Measurements from ENCODE around the gene WFDC6. TPM values are rescaled to one million over a fixed set of nuclear protein-coding genes. Genes with fewer than 3 reads are reported as not detected.
A peak's percentile ranks its signal among the peaks of the same experiment; 100 is the strongest.

The WFDC6 gene
- total and polyA plus RNA-seq, 2 donors (not counting 1 experiment from before 2014, with no cell fraction given) = not detected

DNA sequence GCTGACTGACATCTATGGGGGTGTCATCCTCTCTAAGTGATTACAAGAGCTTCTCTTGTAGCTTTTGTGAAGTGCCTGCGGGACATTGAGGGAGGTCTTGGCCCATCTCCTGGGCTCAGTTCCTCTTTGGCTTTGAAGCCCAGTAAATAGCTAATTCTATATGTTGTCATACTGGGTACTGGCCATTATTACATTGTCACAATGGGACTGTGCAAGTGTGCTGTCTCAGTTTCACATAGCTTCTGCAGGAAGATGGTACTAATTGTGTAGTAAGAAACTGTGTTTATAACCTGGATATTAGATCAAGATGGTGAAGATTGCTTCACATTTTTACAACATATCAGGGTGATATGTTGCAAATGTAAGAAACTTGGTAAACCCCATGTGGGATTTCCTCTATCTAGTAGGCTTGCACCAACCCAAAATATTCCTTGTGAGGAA, 43.8 kb downstream of the WFDC6 start:
- no peak overlapping the region for H3K4me3 ChIP-seq (replicated peaks in 1 of 4; ENCODE audit: control extremely low read depth in 1 of 4, insufficient read depth in 1 of 4, low read depth in 3 of 4, low read length in 4 of 4)
- H3K9me3 ChIP-seq (ENCODE audit: control insufficient read depth, insufficient read depth, low read depth, low read length) = no peaks in the 10 kb centered on the region
- no peak overlapping the region for H2AFZ ChIP-seq (ENCODE audit: low read length)
- TF ChIP-seq, protein P1, sequence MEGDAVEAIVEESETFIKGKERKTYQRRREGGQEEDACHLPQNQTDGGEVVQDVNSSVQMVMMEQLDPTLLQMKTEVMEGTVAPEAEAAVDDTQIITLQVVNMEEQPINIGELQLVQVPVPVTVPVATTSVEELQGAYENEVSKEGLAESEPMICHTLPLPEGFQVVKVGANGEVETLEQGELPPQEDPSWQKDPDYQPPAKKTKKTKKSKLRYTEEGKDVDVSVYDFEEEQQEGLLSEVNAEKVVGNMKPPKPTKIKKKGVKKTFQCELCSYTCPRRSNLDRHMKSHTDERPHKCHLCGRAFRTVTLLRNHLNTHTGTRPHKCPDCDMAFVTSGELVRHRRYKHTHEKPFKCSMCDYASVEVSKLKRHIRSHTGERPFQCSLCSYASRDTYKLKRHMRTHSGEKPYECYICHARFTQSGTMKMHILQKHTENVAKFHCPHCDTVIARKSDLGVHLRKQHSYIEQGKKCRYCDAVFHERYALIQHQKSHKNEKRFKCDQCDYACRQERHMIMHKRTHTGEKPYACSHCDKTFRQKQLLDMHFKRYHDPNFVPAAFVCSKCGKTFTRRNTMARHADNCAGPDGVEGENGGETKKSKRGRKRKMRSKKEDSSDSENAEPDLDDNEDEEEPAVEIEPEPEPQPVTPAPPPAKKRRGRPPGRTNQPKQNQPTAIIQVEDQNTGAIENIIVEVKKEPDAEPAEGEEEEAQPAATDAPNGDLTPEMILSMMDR (conservative IDR thresholded peaks at IDR 0.05 in 1 of 2, IDR thresholded peaks at IDR 0.05 in 1 of 2; ENCODE audit: low read depth in 1 of 2, low read length in 2 of 2) = no peak
- no peak for TF ChIP-seq EZH2 (IDR thresholded peaks at IDR 0.05; ENCODE audit: low read length, missing control alignments)
- no peak overlapping the region for H3K9ac ChIP-seq (ENCODE audit: insufficient read depth, low read length)
- no peaks in the 10 kb centered on the region for H3K79me2 ChIP-seq (ENCODE audit: control insufficient read depth, insufficient read depth, low read length)
- no peaks in the 10 kb centered on the region for H3K36me3 ChIP-seq (ENCODE audit: control insufficient read depth, insufficient read depth, low read length)
- no peaks in the 10 kb centered on the region for H3K27me3 ChIP-seq (ENCODE audit: control insufficient read depth, insufficient read depth, low read length)
- no peaks in the 10 kb centered on the region for H4K20me1 ChIP-seq (ENCODE audit: control insufficient read depth, extremely low read depth, insufficient read depth, low read length)
- H3K4me2 ChIP-seq (ENCODE audit: extremely low read depth, insufficient read depth, low read length) = no peak overlapping the region
- no peaks in the 10 kb centered on the region for H3K4me1 ChIP-seq (ENCODE audit: control insufficient read depth, extremely low read depth, insufficient read depth, low read length)
- no peak overlapping the region for H3K27ac ChIP-seq (ENCODE audit: insufficient read depth, low read length)
- no peak for DNase-seq (ENCODE audit: low read depth in 2 of 2)

DNA sequence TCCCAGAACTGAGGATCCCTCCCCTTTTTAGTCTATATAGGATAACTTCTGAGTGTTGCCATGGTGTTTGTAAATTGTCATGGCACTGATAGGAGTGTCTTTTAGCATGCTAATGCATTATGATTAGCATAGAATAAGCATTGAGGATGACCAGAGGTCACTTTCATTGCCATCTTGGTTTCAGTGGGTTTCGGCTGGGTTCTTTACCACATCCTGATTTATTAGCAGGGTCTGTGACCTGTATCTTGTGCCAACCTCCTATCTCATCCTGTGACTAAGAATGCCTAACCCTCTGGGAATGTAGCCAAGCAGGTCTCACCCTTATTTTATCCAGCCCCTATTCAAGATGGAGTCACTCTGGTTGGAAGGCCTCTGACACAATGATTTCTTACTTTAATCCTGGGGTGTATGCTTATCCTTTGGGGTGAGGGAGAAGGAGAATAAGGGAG, 50.2 kb downstream of the WFDC6 start:
- no peaks in the 10 kb centered on the region for H4K20me1 ChIP-seq (ENCODE audit: control insufficient read depth, extremely low read depth, insufficient read depth, low read length)

DNA sequence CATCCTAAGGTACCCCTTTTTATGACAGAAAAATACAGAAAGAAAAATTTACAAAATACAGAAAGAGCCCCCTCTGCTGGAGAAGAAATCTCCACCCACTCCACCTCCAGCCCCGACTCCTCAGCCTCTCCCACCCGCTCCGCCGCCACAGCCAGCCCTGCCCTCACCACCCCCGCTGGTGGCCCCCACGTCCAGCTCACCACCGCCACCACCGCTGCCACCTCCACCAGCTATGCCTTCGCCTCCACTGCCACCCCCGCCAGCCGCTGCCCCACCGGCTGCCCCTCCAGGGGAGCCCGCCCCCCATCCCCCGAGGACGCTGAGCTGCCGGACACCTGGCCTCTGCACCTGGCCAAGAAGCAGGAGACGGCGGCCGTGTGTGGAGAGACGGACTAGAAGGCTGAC, 52.0 kb downstream of the WFDC6 start:
- Histone ChIP-seq H3K36me3 (ENCODE audit: control insufficient read depth, insufficient read depth, low read length) (no peaks in the 10 kb centered on the region), H3K9me3 (ENCODE audit: control insufficient read depth, insufficient read depth, low read depth, low read length) (no peaks in the 10 kb centered on the region), H2AFZ (ENCODE audit: low read length) (no peak overlapping the region), H3K27me3 (ENCODE audit: control insufficient read depth, insufficient read depth, low read length) (peaks cover 5% of the 10 kb centered on the region), H3K27ac (ENCODE audit: insufficient read depth, low read length) (no peak overlapping the region), H4K20me1 (ENCODE audit: control insufficient read depth, extremely low read depth, insufficient read depth, low read length) (no peaks in the 10 kb centered on the region), H3K4me1 (ENCODE audit: control insufficient read depth, extremely low read depth, insufficient read depth, low read length) (no peaks in the 10 kb centered on the region), H3K9ac (ENCODE audit: insufficient read depth, low read length) (no peak overlapping the region), H3K4me3 (replicated peaks in 1 of 4; ENCODE audit: control extremely low read depth in 1 of 4, insufficient read depth in 1 of 4, low read depth in 3 of 4, low read length in 4 of 4) (no peak overlapping the region), H3K4me2 (ENCODE audit: extremely low read depth, insufficient read depth, low read length) (no peak overlapping the region), H3K79me2 (ENCODE audit: control insufficient read depth, insufficient read depth, low read length) (no peaks in the 10 kb centered on the region)
- no peak for DNase-seq (ENCODE audit: low read depth in 2 of 2)
- TF ChIP-seq, protein P1 (conservative IDR thresholded peaks at IDR 0.05 in 1 of 2, IDR thresholded peaks at IDR 0.05 in 1 of 2; ENCODE audit: low read depth in 1 of 2, low read length in 2 of 2) = no peak
- TF ChIP-seq EZH2 (IDR thresholded peaks at IDR 0.05; ENCODE audit: low read length, missing control alignments) = no peak

More for the DNA sequence above, 50.2 kb downstream of the WFDC6 start:
- no peaks in the 10 kb centered on the region for H3K4me1 ChIP-seq (ENCODE audit: control insufficient read depth, extremely low read depth, insufficient read depth, low read length)
- no peaks in the 10 kb centered on the region for H3K79me2 ChIP-seq (ENCODE audit: control insufficient read depth, insufficient read depth, low read length)
- H3K4me3 ChIP-seq (replicated peaks in 1 of 4; ENCODE audit: control extremely low read depth in 1 of 4, insufficient read depth in 1 of 4, low read depth in 3 of 4, low read length in 4 of 4) = no peak overlapping the region
- H3K4me2 ChIP-seq (ENCODE audit: extremely low read depth, insufficient read depth, low read length) = no peak overlapping the region
- H3K36me3 ChIP-seq (ENCODE audit: control insufficient read depth, insufficient read depth, low read length) = no peaks in the 10 kb centered on the region
- H3K9me3 ChIP-seq (ENCODE audit: control insufficient read depth, insufficient read depth, low read depth, low read length) = no peaks in the 10 kb centered on the region
- DNase-seq (ENCODE audit: low read depth in 2 of 2) = peak; percentile 21 to 33
- H3K27me3 ChIP-seq (ENCODE audit: control insufficient read depth, insufficient read depth, low read length) = peaks cover 5% of the 10 kb centered on the region
- no peak overlapping the region for H3K9ac ChIP-seq (ENCODE audit: insufficient read depth, low read length)
- no peak overlapping the region for H3K27ac ChIP-seq (ENCODE audit: insufficient read depth, low read length)
- no peak for TF ChIP-seq EZH2 (IDR thresholded peaks at IDR 0.05; ENCODE audit: low read length, missing control alignments)
- TF ChIP-seq, protein P1 (conservative IDR thresholded peaks at IDR 0.05 in 1 of 2, IDR thresholded peaks at IDR 0.05 in 1 of 2; ENCODE audit: low read depth in 1 of 2, low read length in 2 of 2) = no peak
- no peak overlapping the region for H2AFZ ChIP-seq (ENCODE audit: low read length)
